H1 (cell line): ENCODE data around the gene PSMD9. TPM values are rescaled to one million over a fixed set of nuclear protein-coding genes. Genes with fewer than 3 reads are reported as not detected.

Source experiments
- CTCF ChIP-seq, 3 experiments: IDR thresholded peaks; 1 replicate in 2 of 3; 2 replicates in 1 of 3; pipeline versions ENCODE4 v1.5.1 to v1.6.1; 2011; ENCODE audit warnings: low read length in 3 of 3, mild to moderate bottlenecking in 3 of 3, inconsistent platforms in 2 of 3, low read depth in 1 of 3, moderate library complexity in 1 of 3; ENCODE audit not compliant: insufficient read depth in 1 of 3; ENCODE audit errors: control extremely low read depth in 1 of 3
- E2F6 ChIP-seq: IDR thresholded peaks from 2 replicates; pipeline ENCODE4 v1.6.1; 2012; ENCODE audit warnings: inconsistent platforms
- SIRT6 ChIP-seq: IDR thresholded peaks from one replicate; pipeline ENCODE4 v1.7.1; 2012; ENCODE audit warnings: low read length, inconsistent platforms
- polyA plus RNA-seq, 7 experiments: library from polyadenylated mRNA; depleted of rRNA in 3 of 7; stranded (reverse) in 5 of 7; unstranded in 2 of 7; fragments of >200 nt in 5 of 7; fragments of 200-250 nt in 2 of 7; gene quantifications; 1 replicate in 5 of 7; 2 replicates in 1 of 7; 4 replicates in 1 of 7; pipeline versions ENCODE4 v1.2.1 to v1.2.3, GENCODE V29; 2011 to 2013; ENCODE audit warnings: missing spikeins in 2 of 7, mixed read lengths in 2 of 7
- total RNA-seq: library from RNA; stranded (reverse); fragmentation: NEBNext Ultra II Directional; extraction: Animal tissue kit (Norgen Biotek cat#: 25700); gene quantifications from 2 replicates; pipeline ENCODE4 v1.2.1, GENCODE V29; 2021

PSMD9 gene
- total and polyA plus RNA-seq, 2 of the 8 experiments (the other 6 are each of a cell fraction or from before 2014, with no cell fraction given) = 28.8 to 36.1 TPM

GRCh38 chr12:121839106-121839992, 49.2 kb upstream of the PSMD9 start (continued):
- TF ChIP-seq E2F6 (peak; percentile 11; the same call in 1 of the 2 replicates), CTCF (IDR thresholded peaks at IDR 0.05; ENCODE audit: control extremely low read depth in 1 of 3, insufficient read depth in 1 of 3, low read depth in 1 of 3, low read length in 3 of 3) (peak; percentile 29 to 48 (median 40)), SIRT6 (no peak)
- TF ChIP-seq, all 59 proteins: peak for 16
